Left colon (tissue), 2 donors: ENCODE results near the gene CAT. TPM values are rescaled to one million over a fixed set of nuclear protein-coding genes. Genes with fewer than 3 reads are reported as not detected.
"Not testable (repeated sequence)": the region's sequence is repeated elsewhere in the genome, so short reads cannot be mapped to it uniquely, and the experiment has no call there.

Experiments
- ATAC-seq: fragments of 200-7000 bp; cut with Tn5 transposase; one replicate; pipeline ENCODE4 v1.9.1; 2020; ENCODE audit warnings: mild to moderate bottlenecking, moderate library complexity
- DNase-seq, 2 donors: peaks; one replicate each; pipeline ENCODE4 v3.0.0-alpha.2; 2020
- intact Hi-C, 2 donors: fragments of 100-400 bp; cut with DNase I in 1 of 2; cut with micrococcal nuclease in 1 of 2; formaldehyde crosslinking; loops; one replicate each; pipeline versions ENCODE4 v1.11.2 to v1.14.0; 2022; cut with DNase I, micrococcal nuclease
- total RNA-seq, 2 donors: library from RNA; stranded (reverse); fragmentation: NEBNext Ultra II Directional; extraction: Animal tissue kit (Norgen Biotek cat#: 25700); gene quantifications; one replicate each; pipeline ENCODE4 v1.2.1, GENCODE V29; 2021
- donor health status: DM: no; HTN: no; CAD: no.
- donor health status: DM: yes; HTN: yes; CAD: no.

CAT gene
- total RNA-seq, 2 donors from 2014 or later = 98.7 to 126 TPM

DNA sequence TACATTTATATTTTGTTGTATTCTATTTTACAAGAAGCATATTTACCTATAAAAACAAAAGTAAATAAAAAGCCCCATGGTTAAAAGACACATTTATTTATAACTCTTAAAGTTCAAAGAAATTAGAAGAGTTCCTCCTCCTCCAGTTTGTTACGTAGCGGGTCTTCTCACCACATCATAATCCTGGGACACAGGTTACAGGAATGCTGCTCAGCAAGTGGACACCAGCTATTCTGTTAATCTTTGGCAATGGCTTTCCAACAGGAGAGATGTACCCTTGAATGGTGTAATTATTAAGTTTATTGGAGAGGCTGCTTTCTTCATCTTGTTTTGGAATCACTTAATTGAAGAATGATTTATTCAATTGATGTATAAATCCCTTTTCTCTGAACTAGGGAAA, 19.6 kb upstream of the CAT start:
- no peak for ATAC-seq
- DNase-seq = no peak
- intact Hi-C loops = no loop called here

DNA sequence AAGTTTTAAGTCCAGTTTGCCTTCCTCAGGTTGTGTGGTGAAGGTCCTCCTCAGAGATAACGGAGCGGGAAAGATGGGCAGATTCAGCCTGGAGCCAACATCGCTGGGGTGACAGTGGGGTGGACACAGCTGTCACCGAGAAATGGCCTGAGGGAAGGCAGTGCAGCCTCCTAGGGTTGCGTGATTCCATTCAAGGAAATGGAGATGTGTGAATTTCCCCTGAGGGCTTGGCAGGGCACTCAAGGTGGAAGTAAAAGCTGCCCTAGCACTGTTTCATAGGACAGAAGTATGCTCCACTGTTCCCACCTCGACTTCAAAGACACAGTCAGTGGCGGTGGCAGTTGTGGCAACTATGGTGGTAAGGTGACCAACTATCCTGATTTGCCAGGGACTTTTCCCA, 15.4 kb upstream of the CAT start:
- ATAC-seq (no peak), DNase-seq (no peak)
- intact Hi-C loops = no loop called here

DNA sequence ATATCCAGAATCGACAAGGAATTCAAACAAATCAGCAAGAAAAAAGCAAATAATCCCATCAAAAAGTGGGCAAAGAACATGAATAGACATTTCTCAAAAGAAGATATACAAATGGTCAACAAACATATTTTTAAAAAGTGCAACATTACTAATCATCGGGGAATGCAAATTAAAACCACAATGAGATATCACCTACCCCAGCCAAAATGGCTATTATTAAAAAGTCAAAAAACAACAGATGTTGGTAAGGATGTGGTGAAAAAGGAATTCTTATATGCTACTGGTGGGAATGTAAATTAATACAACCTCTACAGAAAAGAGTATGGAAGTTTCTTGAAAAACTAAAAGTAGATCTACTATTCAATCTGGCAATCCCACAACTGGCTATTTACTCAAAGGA, 13.9 kb upstream of the CAT start:
- intact Hi-C loops, DNase-seq, ATAC-seq: not testable (repeated sequence)

DNA sequence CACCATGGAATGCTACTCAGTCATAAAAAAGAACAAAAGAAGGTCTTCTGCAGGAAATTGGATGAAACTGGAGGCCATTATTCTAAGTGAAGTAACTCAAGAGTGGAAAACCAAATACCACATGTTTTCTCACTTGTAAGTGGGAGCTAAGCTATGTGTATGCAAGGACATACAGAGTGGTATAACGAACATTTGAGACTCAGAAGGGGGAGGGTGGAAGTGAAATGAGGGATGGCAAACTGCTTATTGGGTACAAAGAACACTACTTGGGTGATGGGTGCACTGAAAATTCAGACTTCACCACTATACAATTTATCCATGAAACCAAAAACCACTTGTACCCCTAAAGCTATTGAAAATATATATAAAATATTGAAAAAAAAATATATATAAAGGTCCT, 13.4 kb upstream of the CAT start:
- ATAC-seq (no peak), DNase-seq (no peak)
- intact Hi-C loops = no loop called here

DNA sequence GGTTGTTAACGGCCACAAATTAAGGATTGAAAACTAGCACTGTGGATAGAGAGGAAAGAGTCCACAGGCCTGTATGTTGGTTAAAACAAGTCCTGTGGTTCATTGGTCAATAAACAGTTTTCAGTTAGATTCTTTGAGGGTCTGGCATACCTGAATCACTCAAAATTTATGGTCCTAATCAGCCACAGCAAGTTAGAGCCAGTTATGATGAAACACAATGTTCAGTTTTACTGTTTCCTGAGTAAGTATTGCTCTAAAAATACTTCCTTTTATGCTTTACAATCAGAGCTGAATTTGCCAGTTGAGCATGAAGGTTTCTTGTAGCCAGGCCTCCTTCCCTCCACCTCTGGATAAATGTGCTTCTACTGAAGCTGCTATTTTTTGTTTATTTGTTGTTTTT, 12.9 kb upstream of the CAT start:
- no peak for ATAC-seq
- intact Hi-C loops = no loop called here
- no peak for DNase-seq

DNA sequence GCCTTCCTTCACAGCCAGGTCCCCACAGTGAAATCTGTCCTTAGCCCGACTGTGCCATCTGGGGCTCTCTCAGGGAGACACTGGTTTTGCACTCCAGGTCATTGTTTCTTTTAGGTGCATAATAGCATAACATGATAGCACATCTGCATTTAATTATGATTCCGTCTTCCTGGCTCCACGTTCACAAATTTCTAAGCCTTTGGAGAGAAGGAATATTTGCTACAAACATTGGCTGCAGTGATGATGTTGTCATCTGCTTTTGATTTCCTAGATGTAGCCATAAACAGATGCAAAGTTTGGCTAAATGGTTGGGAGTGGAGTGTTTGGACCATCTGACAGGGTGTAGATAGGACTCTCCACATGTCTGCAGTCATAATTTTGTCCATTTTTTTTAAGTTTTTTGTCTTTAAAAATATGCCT, 12.0 kb upstream of the CAT start:
- intact Hi-C loops = no loop called here
- no peak for ATAC-seq
- no peak for DNase-seq

DNA sequence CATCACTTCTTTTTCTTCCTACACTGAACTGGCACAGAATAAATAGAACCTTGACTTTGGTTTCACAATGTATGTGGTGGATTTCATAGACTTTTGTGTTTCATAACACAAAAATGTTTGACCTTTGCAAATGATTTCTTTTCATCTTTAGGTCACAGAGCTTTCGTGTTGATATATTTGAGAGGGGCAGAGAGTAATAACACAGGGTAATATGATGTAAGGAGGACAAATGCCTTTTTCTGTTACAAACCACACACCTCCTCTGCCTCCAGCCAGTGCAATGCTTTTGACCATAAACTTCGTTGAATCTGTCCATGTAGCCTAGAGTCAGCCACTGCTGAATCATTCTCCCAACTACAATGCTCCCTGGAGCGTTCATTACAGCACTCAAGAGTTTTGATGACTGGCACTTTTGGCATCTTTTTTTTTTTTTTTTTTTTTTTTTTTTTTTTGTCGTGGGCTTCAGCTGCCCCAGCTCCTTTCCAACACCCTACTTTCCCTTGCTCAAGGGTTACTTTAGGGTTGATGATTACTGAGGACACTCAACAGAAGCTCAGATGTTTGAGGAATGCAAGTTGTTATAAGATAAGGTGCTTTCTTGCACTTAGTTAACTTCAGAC, 11.4 kb upstream of the CAT start:
- ATAC-seq = no peak
- intact Hi-C loops = no loop called here
- no peak for DNase-seq

DNA sequence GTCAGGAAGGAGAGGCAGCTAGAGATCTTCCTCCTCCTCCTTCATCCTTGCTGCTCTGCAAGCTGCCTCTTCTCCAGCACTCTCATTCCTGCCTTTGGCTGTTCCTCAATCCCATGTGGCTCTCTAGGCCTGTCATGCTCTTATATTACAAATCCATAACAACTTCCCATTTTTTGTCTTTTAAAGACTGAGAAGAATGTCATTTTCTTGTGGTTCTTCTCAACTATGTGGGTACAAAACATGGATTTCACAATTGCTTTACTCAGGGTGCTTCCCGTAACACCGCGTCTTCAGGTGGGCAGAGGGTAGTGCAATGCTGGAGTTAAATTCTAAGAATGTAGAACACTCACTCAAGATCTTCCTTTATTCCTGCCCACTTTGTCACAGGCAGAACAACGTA, 6.8 kb upstream of the CAT start:
- intact Hi-C loops = no loop called here
- DNase-seq = no peak
- no peak for ATAC-seq

DNA sequence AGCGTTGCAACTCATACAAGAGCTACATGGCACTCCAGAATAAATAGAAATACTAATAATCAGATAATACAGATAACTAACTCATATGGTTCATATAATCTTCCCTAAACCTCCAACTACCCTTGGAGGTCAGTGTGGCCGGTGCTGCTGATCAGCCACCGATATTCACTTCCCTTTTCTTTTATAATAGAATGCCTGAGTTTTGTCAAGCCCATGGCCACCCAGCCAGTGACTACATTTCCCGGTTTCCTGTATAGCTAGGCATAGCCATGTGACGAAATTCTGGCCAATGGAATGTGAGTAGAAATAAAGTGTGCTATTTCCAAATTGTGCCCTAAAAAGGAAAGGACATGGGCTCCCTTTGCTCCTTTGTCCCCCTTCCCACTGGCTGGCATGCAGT, 5.9 kb upstream of the CAT start:
- intact Hi-C loops = no loop called here
- DNase-seq (no peak), ATAC-seq (no peak)

DNA sequence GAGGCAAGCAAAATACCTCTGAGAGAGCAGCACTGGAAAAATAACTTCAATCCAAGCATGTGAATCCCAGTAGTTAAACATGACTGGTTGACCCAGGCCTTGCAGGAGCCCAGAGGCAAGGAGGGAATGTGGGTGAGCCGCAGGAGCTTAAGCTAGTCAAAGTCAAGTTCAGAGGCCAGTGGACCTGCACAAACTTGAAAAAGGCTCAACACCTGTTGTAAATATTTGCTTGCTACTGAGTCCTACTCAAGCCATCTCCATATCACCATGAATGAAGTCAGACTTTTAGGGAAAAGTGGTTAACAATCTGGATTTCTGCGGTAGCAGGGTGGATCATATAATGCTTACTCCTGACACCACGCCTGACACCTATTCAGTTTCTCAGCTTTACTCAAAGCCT, 4.8 kb upstream of the CAT start:
- intact Hi-C loops = no loop called here
- no peak for ATAC-seq

DNA sequence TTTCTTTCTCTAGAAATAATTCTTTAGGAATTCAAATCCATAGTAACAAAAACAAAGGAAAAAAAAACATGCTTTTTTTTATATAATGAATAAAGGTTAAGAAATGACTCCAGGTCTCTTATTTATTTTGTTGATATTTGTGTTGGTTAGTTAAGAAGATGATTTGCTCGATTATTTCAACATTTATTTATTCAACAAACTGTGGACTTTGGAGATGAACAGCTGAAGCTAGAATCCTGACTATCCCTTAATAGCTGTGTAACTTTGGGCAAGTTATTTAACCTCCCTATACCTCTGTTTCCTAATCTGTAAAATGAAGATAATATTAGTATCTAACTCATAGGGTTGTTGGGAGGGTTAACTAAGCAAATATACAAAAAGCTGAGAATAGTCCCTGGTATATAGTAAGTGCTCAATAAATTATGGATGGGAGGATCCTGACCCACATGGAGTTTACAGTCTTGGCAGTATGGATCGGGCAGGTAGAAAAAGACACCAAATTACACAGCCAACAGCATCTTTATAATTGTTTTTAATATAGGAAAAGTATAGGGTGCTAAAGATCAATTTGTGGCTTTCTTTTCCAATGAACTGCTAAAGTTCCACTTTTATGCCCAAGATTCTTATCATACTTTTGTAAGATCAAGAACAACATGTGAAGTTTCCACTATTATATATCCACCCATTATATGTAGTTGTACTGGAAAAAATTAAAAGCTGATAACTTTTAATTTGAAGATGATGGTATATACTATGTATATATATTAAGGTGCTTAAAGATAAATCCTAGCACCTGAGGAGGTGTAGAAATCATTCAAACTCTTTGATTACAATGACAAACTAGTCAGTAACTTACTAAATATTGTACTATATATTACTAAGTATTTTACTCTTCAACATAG, 1.3 kb upstream of the CAT start:
- intact Hi-C loops = no loop called here
- DNase-seq (no peak), ATAC-seq (no peak)

More for the DNA sequence above, 4.8 kb upstream of the CAT start:
- no peak for DNase-seq

DNA sequence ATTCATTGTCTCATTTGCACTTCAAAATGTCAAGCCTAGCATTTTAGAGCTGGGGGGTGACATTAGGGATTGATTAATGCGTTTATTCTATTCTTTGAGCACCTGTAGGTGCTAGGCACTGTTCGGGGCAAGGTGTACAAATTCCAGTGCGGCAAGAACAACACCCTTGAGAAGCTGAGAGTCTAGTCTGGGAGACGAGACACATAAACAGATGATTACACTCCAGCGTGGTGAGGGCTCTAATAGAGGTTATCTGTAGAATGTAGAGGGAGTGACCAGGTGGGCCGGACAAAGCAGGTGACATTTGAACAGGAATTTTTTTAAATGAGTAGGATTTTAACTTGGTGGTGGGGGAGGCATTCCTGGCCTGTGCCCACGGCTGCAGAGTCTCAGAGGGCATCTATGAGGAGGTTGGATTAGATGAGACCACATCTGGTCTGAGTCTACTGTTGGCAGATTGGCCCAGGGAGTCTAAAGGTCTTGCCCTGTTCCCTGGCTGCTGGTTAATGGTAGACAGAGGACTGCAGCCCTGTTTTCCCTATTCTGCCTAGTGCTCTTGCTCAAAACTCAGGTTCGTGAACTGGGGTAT, 970 bp downstream of the CAT start:
- DNase-seq (peak in 1 of 2 donors; percentile 17), ATAC-seq (peak; percentile 27)
- intact Hi-C loops = no loop called here

DNA sequence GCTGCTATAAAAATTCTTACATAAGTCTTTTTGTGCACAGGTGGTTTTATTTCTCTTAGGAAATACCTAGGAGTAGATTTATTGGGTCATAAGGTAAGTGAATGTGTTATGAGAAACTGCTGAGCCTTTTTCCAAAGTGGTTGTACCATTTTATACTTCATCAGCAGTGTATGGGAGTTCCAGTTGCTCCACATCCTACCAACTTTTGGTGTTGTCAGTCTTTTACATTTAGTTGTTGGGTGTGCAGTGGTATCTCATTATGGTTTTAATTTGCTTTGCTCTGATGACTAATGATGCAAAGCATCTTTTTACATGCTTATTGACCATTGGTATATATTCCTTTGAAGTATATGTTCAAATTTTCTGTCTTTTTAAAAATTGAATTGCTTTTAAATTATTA, 3.1 kb downstream of the CAT start:
- intact Hi-C loops = no loop called here
- no peak for ATAC-seq
- DNase-seq = no peak

DNA sequence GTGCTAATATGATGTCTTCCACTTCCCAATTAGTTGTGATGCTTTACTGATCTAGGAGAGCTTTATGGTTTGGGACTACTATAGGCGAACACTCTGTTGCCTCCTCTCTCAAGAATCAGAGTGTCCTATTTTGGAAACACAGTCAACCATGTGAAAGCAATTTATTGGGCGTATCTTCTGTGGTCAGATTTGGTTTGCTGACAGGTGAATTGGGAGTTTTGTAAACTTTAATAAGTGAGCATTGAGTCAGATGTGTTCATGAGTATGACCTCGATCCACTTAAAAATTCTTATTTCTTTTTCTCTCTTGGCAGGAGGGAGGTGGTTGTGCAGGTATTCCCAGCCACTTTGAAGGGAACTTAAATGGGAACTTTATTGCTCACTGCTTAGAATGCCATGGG, 4.4 kb downstream of the CAT start:
- no peak for ATAC-seq
- DNase-seq = no peak
- intact Hi-C loops = no loop called here

DNA sequence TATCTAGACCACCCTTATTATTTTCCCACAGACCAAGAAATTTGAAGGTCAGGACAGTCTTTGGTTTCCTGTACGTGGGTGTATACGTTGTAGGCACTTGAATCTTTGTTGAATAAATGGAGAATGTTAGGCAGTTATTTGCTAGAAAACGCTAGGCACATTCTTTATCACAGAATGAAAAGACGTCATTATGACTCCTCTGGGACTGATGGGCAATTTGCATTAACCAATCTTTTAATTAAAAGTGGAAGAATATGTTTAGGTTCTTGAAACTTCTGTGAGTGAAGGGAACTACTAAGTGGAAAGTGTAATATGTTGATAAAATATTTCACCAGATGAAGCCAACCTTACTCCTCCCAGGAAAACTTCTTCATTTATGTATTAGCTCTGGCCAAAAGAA, 5.7 kb downstream of the CAT start:
- intact Hi-C loops = no loop called here
- ATAC-seq (no peak), DNase-seq (no peak)

DNA sequence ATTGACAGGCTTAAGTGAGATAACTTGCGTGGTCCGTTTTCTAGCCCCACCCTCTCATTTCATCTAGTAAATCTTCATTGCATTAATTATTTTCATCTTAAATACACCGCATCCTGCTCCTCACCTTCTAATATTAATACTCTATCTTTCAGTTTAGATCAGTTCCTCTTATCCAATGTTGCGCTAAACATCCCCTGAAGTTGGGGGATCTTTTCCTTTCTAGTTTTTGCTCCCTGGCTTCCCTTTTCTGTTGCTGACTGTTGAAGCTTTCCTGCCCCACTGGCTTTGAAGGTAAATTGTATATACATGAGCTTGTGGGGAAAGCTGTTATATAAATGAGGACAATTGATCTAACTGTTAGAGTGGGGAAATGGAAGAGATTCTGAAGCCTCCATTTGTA, 7.2 kb downstream of the CAT start:
- DNase-seq (no peak), ATAC-seq (no peak)
- intact Hi-C loops = no loop called here

DNA sequence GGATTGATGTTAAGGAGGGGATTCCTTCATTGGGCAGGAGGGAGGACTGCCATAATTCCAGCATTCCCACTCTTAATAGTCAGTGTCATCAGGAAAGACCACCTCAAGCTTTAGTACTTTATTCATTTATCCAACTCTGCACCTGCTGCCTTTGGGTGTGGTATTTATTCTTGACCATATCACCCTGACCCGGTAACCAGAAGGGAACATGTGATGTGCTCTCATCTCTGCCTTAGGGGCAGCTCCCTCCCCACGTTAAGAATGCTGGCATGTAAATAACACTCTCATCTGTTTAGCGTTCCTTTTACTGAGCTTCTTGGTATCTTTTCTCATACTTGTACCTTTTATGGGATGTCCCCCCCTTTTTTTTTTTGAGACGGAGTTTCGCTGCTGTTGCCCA, 7.7 kb downstream of the CAT start:
- no peak for DNase-seq
- intact Hi-C loops = no loop called here
- no peak for ATAC-seq

DNA sequence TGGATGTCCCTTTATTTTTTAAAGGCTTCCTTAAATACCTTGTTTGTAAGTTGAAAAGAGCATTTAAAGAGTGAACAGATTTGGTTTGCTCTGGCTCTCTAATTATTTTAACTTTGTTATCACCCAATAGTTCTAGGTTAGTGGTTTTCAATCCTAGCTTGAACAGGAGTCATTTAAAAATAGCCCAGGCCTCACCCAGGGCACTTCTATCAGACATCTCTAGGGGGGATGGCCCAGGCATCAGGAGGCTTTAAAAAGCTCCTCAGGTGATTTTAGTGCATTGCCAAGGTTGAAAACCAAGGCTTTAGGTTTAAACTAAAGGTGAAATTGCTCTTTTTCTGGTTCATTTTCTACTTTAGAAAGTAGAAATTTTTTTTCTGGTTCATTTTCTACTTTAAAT, 8.3 kb downstream of the CAT start:
- DNase-seq = no peak
- intact Hi-C loops = no loop called here
- ATAC-seq = no peak

DNA sequence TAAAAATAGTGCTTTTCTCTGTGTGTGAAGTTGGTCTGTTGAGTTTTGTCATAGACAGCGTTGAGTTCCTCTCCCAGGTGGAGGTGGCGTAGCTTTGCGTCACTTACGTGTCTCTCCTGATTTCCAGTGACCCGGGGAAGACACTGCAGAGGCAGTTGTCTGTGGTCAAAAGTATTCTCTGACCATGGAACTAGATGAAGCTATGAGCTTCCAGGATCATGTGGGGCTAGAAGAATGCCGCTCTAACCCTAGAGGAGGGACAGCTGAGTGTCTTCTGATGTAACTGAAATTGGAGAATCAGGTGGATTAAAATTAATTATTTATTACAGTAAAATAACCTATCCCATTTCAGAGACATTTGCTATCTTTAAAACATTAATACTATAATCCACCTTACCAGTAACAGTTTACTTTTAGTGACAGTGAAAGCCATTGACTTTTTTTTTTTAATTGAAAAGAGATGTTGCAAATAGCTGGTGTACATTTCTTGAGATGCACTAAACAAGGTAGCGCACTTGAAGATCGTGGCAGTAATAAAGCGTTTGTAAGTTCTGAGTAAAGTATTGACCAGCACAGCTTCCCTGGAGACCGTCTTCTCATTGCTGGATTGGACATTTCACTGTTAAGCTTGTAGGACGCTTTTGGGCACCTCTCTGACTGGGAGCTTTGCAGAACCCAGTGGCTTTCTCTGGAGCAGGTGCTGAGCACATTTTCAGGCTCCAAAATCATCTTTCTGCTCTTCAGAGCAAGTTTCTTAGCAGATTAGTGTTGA, 9.7 kb downstream of the CAT start:
- intact Hi-C loops = no loop called here
- ATAC-seq (no peak), DNase-seq (no peak)

DNA sequence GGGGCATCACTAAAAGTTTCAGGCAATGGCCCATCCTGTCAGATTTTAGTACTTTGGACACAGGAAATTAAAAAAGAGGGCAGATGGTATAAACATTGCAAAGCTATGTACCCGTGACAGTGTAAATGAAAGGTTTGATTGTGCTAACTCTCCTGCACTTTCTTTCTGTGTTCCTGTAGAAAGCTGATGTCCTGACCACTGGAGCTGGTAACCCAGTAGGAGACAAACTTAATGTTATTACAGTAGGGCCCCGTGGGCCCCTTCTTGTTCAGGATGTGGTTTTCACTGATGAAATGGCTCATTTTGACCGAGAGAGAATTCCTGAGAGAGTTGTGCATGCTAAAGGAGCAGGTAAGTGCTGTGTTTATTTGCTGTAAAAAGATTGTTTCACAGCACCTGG, 10.3 kb downstream of the CAT start:
- DNase-seq (no peak), ATAC-seq (no peak)
- intact Hi-C loops = no loop called here
